SK-N-SH treated with all-trans-retinoic acid at 6 μM for 48 hours (cell line): ENCODE measurements around the gene OBSL1.

Experiments
- ARNTL ChIP-seq: fragments of 450-650 bp; formaldehyde crosslinking; IDR thresholded peaks from 2 replicates; pipeline ENCODE4 v1.5.0; 2020; ENCODE audit warnings: low read depth, mild to moderate bottlenecking, moderate library complexity, borderline replicate concordance
- CSDC2 ChIP-seq: fragments of 250-450 bp; sonication (Bioruptor Pico); IDR thresholded peaks from 2 replicates; pipeline ENCODE4 v1.5.0; 2020; ENCODE audit warnings: mild to moderate bottlenecking, moderate library complexity
- SNAI2 ChIP-seq: fragments of 250-450 bp; sonication (Bioruptor Pico); IDR thresholded peaks from 2 replicates; pipeline ENCODE4 v1.5.0; 2020; ENCODE audit warnings: mild to moderate bottlenecking, moderate library complexity
- TF ChIP-seq, protein P1 (sequence below): fragments of 250-450 bp; sonication (Bioruptor Pico); IDR thresholded peaks from 2 replicates; pipeline ENCODE4 v1.5.1; 2020; ENCODE audit warnings: low read depth, mild to moderate bottlenecking, moderate library complexity
- TF ChIP-seq, protein P2 (sequence below): fragments of 250-450 bp; sonication (Bioruptor Pico); IDR thresholded peaks from 2 replicates; pipeline ENCODE4 v1.5.1; 2021; ENCODE audit warnings: mild to moderate bottlenecking, moderate library complexity
- TF ChIP-seq, protein P3 (sequence below): fragments of 250-450 bp; sonication (Bioruptor Pico); IDR thresholded peaks from 2 replicates; pipeline ENCODE4 v1.5.0; 2020; ENCODE audit warnings: mild to moderate bottlenecking, moderate library complexity
- TF ChIP-seq, protein P4 (sequence below): fragments of 250-450 bp; sonication (Bioruptor Pico); IDR thresholded peaks from 2 replicates; pipeline ENCODE4 v1.8.0; 2020; ENCODE audit warnings: mild to moderate bottlenecking, moderate library complexity, borderline replicate concordance

DNA sequence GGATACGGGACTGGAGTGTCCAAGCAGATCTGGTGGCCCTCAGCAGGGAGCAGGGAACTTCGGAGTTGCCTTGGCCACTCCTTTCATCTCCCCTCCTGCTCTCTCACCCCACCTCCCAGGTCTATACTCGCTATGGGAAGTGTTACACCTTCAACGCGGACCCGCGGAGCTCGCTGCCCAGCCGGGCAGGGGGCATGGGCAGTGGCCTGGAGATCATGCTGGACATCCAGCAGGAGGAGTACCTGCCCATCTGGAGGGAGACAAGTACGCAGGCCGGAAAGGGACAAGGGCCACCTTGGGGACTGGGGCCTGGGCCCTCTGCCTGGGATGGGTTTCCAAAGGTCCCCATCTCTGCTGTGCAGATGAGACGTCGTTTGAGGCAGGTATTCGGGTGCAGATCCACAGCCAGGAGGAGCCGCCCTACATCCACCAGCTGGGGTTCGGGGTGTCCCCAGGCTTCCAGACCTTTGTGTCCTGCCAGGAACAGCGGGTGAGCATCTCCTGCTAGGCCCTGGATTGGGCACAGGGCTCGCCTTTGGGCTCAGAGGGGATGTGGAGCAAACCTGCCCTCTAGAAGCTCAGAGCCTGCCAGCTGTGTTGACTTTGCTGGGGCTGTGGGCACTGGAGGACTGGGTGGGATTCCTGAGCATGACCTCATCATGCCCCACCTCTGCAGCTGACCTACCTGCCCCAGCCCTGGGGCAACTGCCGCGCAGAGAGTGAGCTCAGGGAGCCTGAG is 39.5 kb downstream of the OBSL1 start:
- TF ChIP-seq CSDC2 (CRISPR knock-in tag) = no peak
- no peak for TF ChIP-seq ARNTL
- TF ChIP-seq, protein P1, sequence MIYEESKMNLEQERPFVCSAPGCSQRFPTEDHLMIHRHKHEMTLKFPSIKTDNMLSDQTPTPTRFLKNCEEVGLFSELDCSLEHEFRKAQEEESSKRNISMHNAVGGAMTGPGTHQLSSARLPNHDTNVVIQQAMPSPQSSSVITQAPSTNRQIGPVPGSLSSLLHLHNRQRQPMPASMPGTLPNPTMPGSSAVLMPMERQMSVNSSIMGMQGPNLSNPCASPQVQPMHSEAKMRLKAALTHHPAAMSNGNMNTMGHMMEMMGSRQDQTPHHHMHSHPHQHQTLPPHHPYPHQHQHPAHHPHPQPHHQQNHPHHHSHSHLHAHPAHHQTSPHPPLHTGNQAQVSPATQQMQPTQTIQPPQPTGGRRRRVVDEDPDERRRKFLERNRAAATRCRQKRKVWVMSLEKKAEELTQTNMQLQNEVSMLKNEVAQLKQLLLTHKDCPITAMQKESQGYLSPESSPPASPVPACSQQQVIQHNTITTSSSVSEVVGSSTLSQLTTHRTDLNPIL (CRISPR knock-in tag) = no peak
- no peak for TF ChIP-seq SNAI2 (CRISPR knock-in tag)
- TF ChIP-seq, protein P2, sequence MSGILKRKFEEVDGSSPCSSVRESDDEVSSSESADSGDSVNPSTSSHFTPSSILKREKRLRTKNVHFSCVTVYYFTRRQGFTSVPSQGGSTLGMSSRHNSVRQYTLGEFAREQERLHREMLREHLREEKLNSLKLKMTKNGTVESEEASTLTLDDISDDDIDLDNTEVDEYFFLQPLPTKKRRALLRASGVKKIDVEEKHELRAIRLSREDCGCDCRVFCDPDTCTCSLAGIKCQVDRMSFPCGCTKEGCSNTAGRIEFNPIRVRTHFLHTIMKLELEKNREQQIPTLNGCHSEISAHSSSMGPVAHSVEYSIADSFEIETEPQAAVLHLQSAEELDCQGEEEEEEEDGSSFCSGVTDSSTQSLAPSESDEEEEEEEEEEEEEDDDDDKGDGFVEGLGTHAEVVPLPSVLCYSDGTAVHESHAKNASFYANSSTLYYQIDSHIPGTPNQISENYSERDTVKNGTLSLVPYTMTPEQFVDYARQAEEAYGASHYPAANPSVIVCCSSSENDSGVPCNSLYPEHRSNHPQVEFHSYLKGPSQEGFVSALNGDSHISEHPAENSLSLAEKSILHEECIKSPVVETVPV (CRISPR knock-in tag) = no peak
- TF ChIP-seq, protein P3, sequence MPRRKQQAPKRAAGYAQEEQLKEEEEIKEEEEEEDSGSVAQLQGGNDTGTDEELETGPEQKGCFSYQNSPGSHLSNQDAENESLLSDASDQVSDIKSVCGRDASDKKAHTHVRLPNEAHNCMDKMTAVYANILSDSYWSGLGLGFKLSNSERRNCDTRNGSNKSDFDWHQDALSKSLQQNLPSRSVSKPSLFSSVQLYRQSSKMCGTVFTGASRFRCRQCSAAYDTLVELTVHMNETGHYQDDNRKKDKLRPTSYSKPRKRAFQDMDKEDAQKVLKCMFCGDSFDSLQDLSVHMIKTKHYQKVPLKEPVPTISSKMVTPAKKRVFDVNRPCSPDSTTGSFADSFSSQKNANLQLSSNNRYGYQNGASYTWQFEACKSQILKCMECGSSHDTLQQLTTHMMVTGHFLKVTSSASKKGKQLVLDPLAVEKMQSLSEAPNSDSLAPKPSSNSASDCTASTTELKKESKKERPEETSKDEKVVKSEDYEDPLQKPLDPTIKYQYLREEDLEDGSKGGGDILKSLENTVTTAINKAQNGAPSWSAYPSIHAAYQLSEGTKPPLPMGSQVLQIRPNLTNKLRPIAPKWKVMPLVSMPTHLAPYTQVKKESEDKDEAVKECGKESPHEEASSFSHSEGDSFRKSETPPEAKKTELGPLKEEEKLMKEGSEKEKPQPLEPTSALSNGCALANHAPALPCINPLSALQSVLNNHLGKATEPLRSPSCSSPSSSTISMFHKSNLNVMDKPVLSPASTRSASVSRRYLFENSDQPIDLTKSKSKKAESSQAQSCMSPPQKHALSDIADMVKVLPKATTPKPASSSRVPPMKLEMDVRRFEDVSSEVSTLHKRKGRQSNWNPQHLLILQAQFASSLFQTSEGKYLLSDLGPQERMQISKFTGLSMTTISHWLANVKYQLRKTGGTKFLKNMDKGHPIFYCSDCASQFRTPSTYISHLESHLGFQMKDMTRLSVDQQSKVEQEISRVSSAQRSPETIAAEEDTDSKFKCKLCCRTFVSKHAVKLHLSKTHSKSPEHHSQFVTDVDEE (CRISPR knock-in tag) = no peak
- TF ChIP-seq, protein P4, sequence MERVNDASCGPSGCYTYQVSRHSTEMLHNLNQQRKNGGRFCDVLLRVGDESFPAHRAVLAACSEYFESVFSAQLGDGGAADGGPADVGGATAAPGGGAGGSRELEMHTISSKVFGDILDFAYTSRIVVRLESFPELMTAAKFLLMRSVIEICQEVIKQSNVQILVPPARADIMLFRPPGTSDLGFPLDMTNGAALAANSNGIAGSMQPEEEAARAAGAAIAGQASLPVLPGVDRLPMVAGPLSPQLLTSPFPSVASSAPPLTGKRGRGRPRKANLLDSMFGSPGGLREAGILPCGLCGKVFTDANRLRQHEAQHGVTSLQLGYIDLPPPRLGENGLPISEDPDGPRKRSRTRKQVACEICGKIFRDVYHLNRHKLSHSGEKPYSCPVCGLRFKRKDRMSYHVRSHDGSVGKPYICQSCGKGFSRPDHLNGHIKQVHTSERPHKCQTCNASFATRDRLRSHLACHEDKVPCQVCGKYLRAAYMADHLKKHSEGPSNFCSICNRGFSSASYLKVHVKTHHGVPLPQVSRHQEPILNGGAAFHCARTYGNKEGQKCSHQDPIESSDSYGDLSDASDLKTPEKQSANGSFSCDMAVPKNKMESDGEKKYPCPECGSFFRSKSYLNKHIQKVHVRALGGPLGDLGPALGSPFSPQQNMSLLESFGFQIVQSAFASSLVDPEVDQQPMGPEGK (CRISPR knock-in tag) = no peak
